K562 (cell line): Measurements from ENCODE around the gene ASXL2. TPM values are rescaled to one million over a fixed set of nuclear protein-coding genes. Genes with fewer than 3 reads are reported as not detected.

Source experiments
- ADNP ChIP-seq: fragments of 200-800 bp; sonication (Bioruptor generic); IDR thresholded peaks from 2 replicates; pipeline ENCODE4 v1.6.1; 2016; ENCODE audit warnings: missing genetic modification characterization, missing compliant biosample characterization
- CREB5 ChIP-seq: fragments of 250-450 bp; sonication (Bioruptor Pico); IDR thresholded peaks from 2 replicates; pipeline ENCODE4 v1.5.0; 2020; ENCODE audit warnings: mild to moderate bottlenecking
- ERF ChIP-seq: fragments of 450-650 bp; formaldehyde crosslinking; IDR thresholded peaks from 2 replicates; pipeline ENCODE4 v1.4.0; 2020; ENCODE audit warnings: mild to moderate bottlenecking, mixed read lengths
- ETS1 ChIP-seq: conservative IDR thresholded peaks from 2 replicates; pipeline ENCODE4 v1.6.1; 2011; ENCODE audit warnings: low read depth, mild to moderate bottlenecking, low read length; ENCODE audit not compliant: control insufficient read depth
- JUND ChIP-seq, 2 experiments: IDR thresholded peaks; 2 replicates in 1 of 2; 3 replicates in 1 of 2; pipeline ENCODE4 v1.6.1; 2011; ENCODE audit warnings: borderline replicate concordance in 2 of 2, low read depth in 2 of 2, low read length in 2 of 2, improper control_type of control experiment in 1 of 2, missing biosample characterization in 1 of 2, missing genetic modification characterization in 1 of 2, missing genetic modification reagents in 1 of 2
- MECOM ChIP-seq: fragments of 250-450 bp; sonication (Bioruptor Pico); IDR thresholded peaks from 2 replicates; pipeline ENCODE4 v1.8.0; 2022; ENCODE audit warnings: inconsistent platforms
- NCOA2 ChIP-seq, 2 experiments: fragments of 450-650 bp; IDR thresholded peaks; 2 replicates each; pipeline ENCODE4 v1.6.1; 2018; ENCODE audit warnings: mild to moderate bottlenecking in 2 of 2, moderate library complexity in 1 of 2; ENCODE audit not compliant: partially characterized antibody in 2 of 2
- PHTF2 ChIP-seq: fragments of 250-450 bp; sonication (Bioruptor Pico); IDR thresholded peaks from 2 replicates; pipeline ENCODE4 v1.5.0; 2021; ENCODE audit warnings: mild to moderate bottlenecking
- RAD51 ChIP-seq: fragments of 450-650 bp; IDR thresholded peaks from 2 replicates; pipeline ENCODE4 v1.7.1; 2016; ENCODE audit warnings: low read depth, mild to moderate bottlenecking, borderline replicate concordance
- SMARCC2 ChIP-seq: fragments of 450-650 bp; IDR thresholded peaks from 2 replicates; pipeline ENCODE4 v1.6.1; 2017; ENCODE audit warnings: antibody characterized with exemption, moderate library complexity, mild to moderate bottlenecking, low read depth
- THRA ChIP-seq: fragments of 450-650 bp; IDR thresholded peaks from 2 replicates; pipeline ENCODE4 v1.6.1; 2017; ENCODE audit warnings: mild to moderate bottlenecking, moderate library complexity
- THRB ChIP-seq: fragments of 450-650 bp; formaldehyde crosslinking; conservative IDR thresholded peaks from 2 replicates; pipeline ENCODE4 v1.4.0; 2022; ENCODE audit warnings: mild to moderate bottlenecking, missing genetic modification characterization
- U2AF2 ChIP-seq: fragments of 200-400 bp; formaldehyde crosslinking; optimal IDR thresholded peaks from 2 replicates; pipeline ENCODE3; 2017; ENCODE audit warnings: low read depth, mild to moderate bottlenecking, low read length
- UBTF ChIP-seq, 2 experiments: IDR thresholded peaks; 2 replicates each; pipeline ENCODE4 v1.6.1; 2012; ENCODE audit warnings: improper control_type of control experiment in 2 of 2, low read depth in 2 of 2, low read length in 2 of 2, borderline replicate concordance in 1 of 2
- ZBTB26 ChIP-seq: fragments of 450-650 bp; formaldehyde crosslinking; IDR thresholded peaks from 2 replicates; pipeline ENCODE4 v1.4.0; 2022; ENCODE audit warnings: missing genetic modification characterization
- ZNF347 ChIP-seq: fragments of 450-650 bp; formaldehyde crosslinking; IDR thresholded peaks from 2 replicates; pipeline ENCODE4 v1.4.0; 2020; ENCODE audit warnings: low read depth, mild to moderate bottlenecking, moderate library complexity
- ZNF511 ChIP-seq: sonication (generic); formaldehyde crosslinking; IDR thresholded peaks from 2 replicates; pipeline ENCODE4 v1.8.0; 2022; ENCODE audit warnings: mild to moderate bottlenecking, missing genetic modification reagents
- ZNF79 ChIP-seq: fragments of 250-450 bp; sonication (Bioruptor Pico); IDR thresholded peaks from 2 replicates; pipeline ENCODE4 v1.4.0; 2020; ENCODE audit warnings: low read depth, mild to moderate bottlenecking, moderate library complexity
- polyA plus RNA-seq, 8 experiments: library from polyadenylated mRNA; depleted of rRNA in 4 of 8; stranded (reverse) in 5 of 8; unstranded in 3 of 8; fragments of >200 nt; fragmentation: Nextera tagmentation in 2 of 8; fragmentation: Illumina TruSeq in 1 of 8; extraction: Ambion mirVana in 2 of 8; extraction: Trizol in 1 of 8; gene quantifications; 2 replicates each; pipeline versions ENCODE4 v1.2.1 to v1.2.3, GENCODE V29; 2011 to 2014; ENCODE audit warnings: inconsistent platforms in 1 of 8, missing spikeins in 1 of 8
- total RNA-seq, 7 experiments: library from RNA; depleted of rRNA in 6 of 7; stranded (reverse); fragments of >200 nt in 6 of 7; fragmentation: Illumina TruSeq in 2 of 7; extraction: Trizol in 2 of 7; gene quantifications; 2 replicates each; pipeline versions ENCODE4 v1.2.1 to v1.2.3, GENCODE V29; 2011 to 2021; ENCODE audit warnings: low replicate concordance in 1 of 7

ASXL2 gene
- total and polyA plus RNA-seq, 9 of the 15 experiments (the other 6 are each of a cell fraction or from before 2014, with no cell fraction given) = 2.2 to 25.9 (median 9.0) TPM

- TF ChIP-seq CREB5 (CRISPR knock-in tag) = no peak
- TF ChIP-seq ADNP (tag) = 0 out of 2 replicates have a peak, but pooled peaks have one; percentile 30
- TF ChIP-seq JUND (IDR thresholded peaks at IDR 0.05; ENCODE audit: borderline replicate concordance, low read depth, low read length) = peak; percentile 57; the same call in 1 of the 2 replicates
- TF ChIP-seq JUND (tag; IDR thresholded peaks at IDR 0.05; ENCODE audit: borderline replicate concordance, low read depth, low read length) = peak; percentile 38; the same call in 1 of the 3 replicates
- TF ChIP-seq PHTF2 (CRISPR knock-in tag) = no peak
- no peak for TF ChIP-seq U2AF2
- TF ChIP-seq ZBTB26 (CRISPR knock-in tag) = no peak
- no peak for TF ChIP-seq ETS1
- no peak for TF ChIP-seq ZNF79 (CRISPR knock-in tag)
- no peak for TF ChIP-seq MECOM (CRISPR knock-in tag)
- no peak for TF ChIP-seq RAD51
- no peak for TF ChIP-seq ZNF347 (CRISPR knock-in tag)
- no peak for TF ChIP-seq ERF (CRISPR knock-in tag)
- TF ChIP-seq ZNF511 (CRISPR knock-in tag) = no peak
- TF ChIP-seq SMARCC2 = peak; percentile 44; the same call in 1 of the 2 replicates
- TF ChIP-seq UBTF (IDR thresholded peaks at IDR 0.05; ENCODE audit: borderline replicate concordance in 1 of 2, low read depth in 2 of 2, low read length in 2 of 2) = no peak
- TF ChIP-seq THRA = no peak
- TF ChIP-seq THRB (CRISPR knock-in tag) = no peak
- TF ChIP-seq NCOA2 (IDR thresholded peaks at IDR 0.05; ENCODE audit: partially characterized antibody in 2 of 2) = no peak
Measured at GRCh38 chr2:25833566-25833965, 44.7 kb downstream of the ASXL2 start (continued).
